SK-N-SH treated with all-trans-retinoic acid at 6 μM for 48 hours (cell line): ENCODE measurements around the gene CD28.

Experiments
- ATAC-seq: fragments of 200-7000 bp; cut with Tn5 transposase; 3 replicates; pipeline ENCODE4 v1.9.1; 2020; ENCODE audit warnings: mild to moderate bottlenecking, moderate library complexity
- ARNTL ChIP-seq: fragments of 450-650 bp; formaldehyde crosslinking; IDR thresholded peaks from 2 replicates; pipeline ENCODE4 v1.5.0; 2020; ENCODE audit warnings: low read depth, mild to moderate bottlenecking, moderate library complexity, borderline replicate concordance
- BACH2 ChIP-seq: fragments of 250-450 bp; sonication (Bioruptor Pico); IDR thresholded peaks from 2 replicates; pipeline ENCODE4 v1.9.0; 2021; ENCODE audit warnings: mild to moderate bottlenecking, borderline replicate concordance
- CSDC2 ChIP-seq: fragments of 250-450 bp; sonication (Bioruptor Pico); IDR thresholded peaks from 2 replicates; pipeline ENCODE4 v1.5.0; 2020; ENCODE audit warnings: mild to moderate bottlenecking, moderate library complexity
- ESRRG ChIP-seq: fragments of 250-450 bp; sonication (Bioruptor Pico); IDR thresholded peaks from 2 replicates; pipeline ENCODE4 v1.6.1; 2021; ENCODE audit warnings: mild to moderate bottlenecking
- GLIS3 ChIP-seq: fragments of 250-450 bp; sonication (Bioruptor Pico); IDR thresholded peaks from 2 replicates; pipeline ENCODE4 v1.5.0; 2020; ENCODE audit warnings: mild to moderate bottlenecking, moderate library complexity
- ISL1 ChIP-seq: fragments of 250-450 bp; sonication (Bioruptor Pico); IDR thresholded peaks from 2 replicates; pipeline ENCODE4 v2.1.2; 2022; ENCODE audit warnings: mild to moderate bottlenecking, moderate library complexity
- OSR1 ChIP-seq: fragments of 250-450 bp; sonication (Bioruptor Pico); IDR thresholded peaks from 2 replicates; pipeline ENCODE4 v1.8.0; 2022; ENCODE audit warnings: moderate library complexity, mild to moderate bottlenecking, inconsistent platforms
- PPARA ChIP-seq: fragments of 250-450 bp; sonication (Bioruptor Pico); IDR thresholded peaks from 2 replicates; pipeline ENCODE4 v1.5.0; 2020; ENCODE audit warnings: mild to moderate bottlenecking, borderline replicate concordance
- RARB ChIP-seq: fragments of 250-450 bp; sonication (Bioruptor Pico); IDR thresholded peaks from 2 replicates; pipeline ENCODE4 v1.8.0; 2021; ENCODE audit warnings: mild to moderate bottlenecking, moderate library complexity
- SNAI2 ChIP-seq: fragments of 250-450 bp; sonication (Bioruptor Pico); IDR thresholded peaks from 2 replicates; pipeline ENCODE4 v1.5.0; 2020; ENCODE audit warnings: mild to moderate bottlenecking, moderate library complexity
- TCF4 ChIP-seq: fragments of 250-450 bp; sonication (Bioruptor Pico); IDR thresholded peaks from 2 replicates; pipeline ENCODE4 v1.8.0; 2021; ENCODE audit warnings: mild to moderate bottlenecking, moderate library complexity, borderline replicate concordance
- TOX ChIP-seq: fragments of 250-450 bp; sonication (Bioruptor Pico); IDR thresholded peaks from 2 replicates; pipeline ENCODE4 v1.8.0; 2021; ENCODE audit warnings: mild to moderate bottlenecking, moderate library complexity, borderline replicate concordance
- ZC3H10 ChIP-seq: fragments of 250-450 bp; sonication (Bioruptor Pico); IDR thresholded peaks from 2 replicates; pipeline ENCODE4 v1.5.1; 2021; ENCODE audit warnings: mild to moderate bottlenecking, moderate library complexity
- ZFP3 ChIP-seq: fragments of 250-450 bp; sonication (Bioruptor Pico); IDR thresholded peaks from 2 replicates; pipeline ENCODE4 v1.5.0; 2020; ENCODE audit warnings: mild to moderate bottlenecking, moderate library complexity
- ZFP30 ChIP-seq: fragments of 450-650 bp; formaldehyde crosslinking; IDR thresholded peaks from 2 replicates; pipeline ENCODE4 v1.5.0; 2022; ENCODE audit warnings: mild to moderate bottlenecking, moderate library complexity
- ZNF565 ChIP-seq: fragments of 450-650 bp; formaldehyde crosslinking; conservative IDR thresholded peaks from 2 replicates; pipeline ENCODE4 v1.5.0; 2020; ENCODE audit warnings: low read depth, mild to moderate bottlenecking, moderate library complexity
- ZNF70 ChIP-seq: fragments of 450-650 bp; formaldehyde crosslinking; IDR thresholded peaks from 2 replicates; pipeline ENCODE4 v1.5.0; 2020; ENCODE audit warnings: mild to moderate bottlenecking, moderate library complexity
- TF ChIP-seq, protein P1 (sequence below): fragments of 250-450 bp; sonication (Bioruptor Pico); IDR thresholded peaks from 2 replicates; pipeline ENCODE4 v1.8.0; 2020; ENCODE audit warnings: mild to moderate bottlenecking, moderate library complexity, borderline replicate concordance
- TF ChIP-seq, protein P2 (sequence below): fragments of 250-450 bp; sonication (Bioruptor Pico); IDR thresholded peaks from 2 replicates; pipeline ENCODE4 v1.8.0; 2021; ENCODE audit warnings: low read depth, mild to moderate bottlenecking, moderate library complexity, borderline replicate concordance
- TF ChIP-seq, protein P3 (sequence below): fragments of 250-450 bp; sonication (Bioruptor Pico); IDR thresholded peaks from 2 replicates; pipeline ENCODE4 v1.5.1; 2021; ENCODE audit warnings: mild to moderate bottlenecking, moderate library complexity
- TF ChIP-seq, protein P4 (sequence below): fragments of 250-450 bp; sonication (Bioruptor Pico); IDR thresholded peaks from 2 replicates; pipeline ENCODE4 v1.5.0; 2020; ENCODE audit warnings: mild to moderate bottlenecking, moderate library complexity

Gene CD28

DNA sequence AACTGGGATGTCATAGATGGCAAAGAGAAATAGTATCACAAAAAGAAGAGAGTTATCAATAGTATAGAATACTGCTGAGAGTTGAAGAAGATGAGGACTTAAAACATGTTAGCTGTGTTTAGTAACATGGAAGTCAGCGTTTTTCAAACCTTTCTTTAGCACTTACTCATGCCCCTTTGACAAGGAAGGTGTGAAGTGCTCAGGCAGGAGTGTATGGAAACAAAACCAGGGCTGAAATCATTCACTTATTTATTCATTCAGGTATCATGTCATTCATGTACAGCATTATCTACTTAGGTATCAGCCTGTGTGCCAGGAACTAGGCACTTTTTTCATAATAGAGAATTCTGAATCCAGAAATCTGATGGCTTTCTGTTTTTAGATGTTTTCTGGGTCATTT is 27.2 kb downstream of the CD28 start:
- no peak for ATAC-seq
- no peak for TF ChIP-seq TOX
- no peak for TF ChIP-seq ZFP30 (CRISPR knock-in tag)
- TF ChIP-seq ZNF565 (CRISPR knock-in tag), result no peak
- TF ChIP-seq ZNF70 (CRISPR knock-in tag), result no peak
- no peak for TF ChIP-seq ISL1
- TF ChIP-seq, protein P1, sequence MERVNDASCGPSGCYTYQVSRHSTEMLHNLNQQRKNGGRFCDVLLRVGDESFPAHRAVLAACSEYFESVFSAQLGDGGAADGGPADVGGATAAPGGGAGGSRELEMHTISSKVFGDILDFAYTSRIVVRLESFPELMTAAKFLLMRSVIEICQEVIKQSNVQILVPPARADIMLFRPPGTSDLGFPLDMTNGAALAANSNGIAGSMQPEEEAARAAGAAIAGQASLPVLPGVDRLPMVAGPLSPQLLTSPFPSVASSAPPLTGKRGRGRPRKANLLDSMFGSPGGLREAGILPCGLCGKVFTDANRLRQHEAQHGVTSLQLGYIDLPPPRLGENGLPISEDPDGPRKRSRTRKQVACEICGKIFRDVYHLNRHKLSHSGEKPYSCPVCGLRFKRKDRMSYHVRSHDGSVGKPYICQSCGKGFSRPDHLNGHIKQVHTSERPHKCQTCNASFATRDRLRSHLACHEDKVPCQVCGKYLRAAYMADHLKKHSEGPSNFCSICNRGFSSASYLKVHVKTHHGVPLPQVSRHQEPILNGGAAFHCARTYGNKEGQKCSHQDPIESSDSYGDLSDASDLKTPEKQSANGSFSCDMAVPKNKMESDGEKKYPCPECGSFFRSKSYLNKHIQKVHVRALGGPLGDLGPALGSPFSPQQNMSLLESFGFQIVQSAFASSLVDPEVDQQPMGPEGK (CRISPR knock-in tag), result no peak
- TF ChIP-seq TCF4 (CRISPR knock-in tag), result no peak
- TF ChIP-seq, protein P2, sequence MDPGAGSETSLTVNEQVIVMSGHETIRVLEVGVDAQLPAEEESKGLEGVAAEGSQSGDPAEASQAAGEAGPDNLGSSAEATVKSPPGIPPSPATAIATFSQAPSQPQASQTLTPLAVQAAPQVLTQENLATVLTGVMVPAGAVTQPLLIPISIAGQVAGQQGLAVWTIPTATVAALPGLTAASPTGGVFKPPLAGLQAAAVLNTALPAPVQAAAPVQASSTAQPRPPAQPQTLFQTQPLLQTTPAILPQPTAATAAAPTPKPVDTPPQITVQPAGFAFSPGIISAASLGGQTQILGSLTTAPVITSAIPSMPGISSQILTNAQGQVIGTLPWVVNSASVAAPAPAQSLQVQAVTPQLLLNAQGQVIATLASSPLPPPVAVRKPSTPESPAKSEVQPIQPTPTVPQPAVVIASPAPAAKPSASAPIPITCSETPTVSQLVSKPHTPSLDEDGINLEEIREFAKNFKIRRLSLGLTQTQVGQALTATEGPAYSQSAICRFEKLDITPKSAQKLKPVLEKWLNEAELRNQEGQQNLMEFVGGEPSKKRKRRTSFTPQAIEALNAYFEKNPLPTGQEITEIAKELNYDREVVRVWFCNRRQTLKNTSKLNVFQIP (CRISPR knock-in tag), result no peak
- no peak for TF ChIP-seq PPARA (CRISPR knock-in tag)
- TF ChIP-seq ARNTL, result no peak
- TF ChIP-seq OSR1 (CRISPR knock-in tag), result no peak
- TF ChIP-seq BACH2 (CRISPR knock-in tag), result no peak
- TF ChIP-seq, protein P3, sequence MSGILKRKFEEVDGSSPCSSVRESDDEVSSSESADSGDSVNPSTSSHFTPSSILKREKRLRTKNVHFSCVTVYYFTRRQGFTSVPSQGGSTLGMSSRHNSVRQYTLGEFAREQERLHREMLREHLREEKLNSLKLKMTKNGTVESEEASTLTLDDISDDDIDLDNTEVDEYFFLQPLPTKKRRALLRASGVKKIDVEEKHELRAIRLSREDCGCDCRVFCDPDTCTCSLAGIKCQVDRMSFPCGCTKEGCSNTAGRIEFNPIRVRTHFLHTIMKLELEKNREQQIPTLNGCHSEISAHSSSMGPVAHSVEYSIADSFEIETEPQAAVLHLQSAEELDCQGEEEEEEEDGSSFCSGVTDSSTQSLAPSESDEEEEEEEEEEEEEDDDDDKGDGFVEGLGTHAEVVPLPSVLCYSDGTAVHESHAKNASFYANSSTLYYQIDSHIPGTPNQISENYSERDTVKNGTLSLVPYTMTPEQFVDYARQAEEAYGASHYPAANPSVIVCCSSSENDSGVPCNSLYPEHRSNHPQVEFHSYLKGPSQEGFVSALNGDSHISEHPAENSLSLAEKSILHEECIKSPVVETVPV (CRISPR knock-in tag), result no peak
- TF ChIP-seq CSDC2 (CRISPR knock-in tag), result no peak
- TF ChIP-seq ZFP3 (CRISPR knock-in tag), result no peak
- TF ChIP-seq RARB (CRISPR knock-in tag), result no peak
- TF ChIP-seq ESRRG (CRISPR knock-in tag), result no peak

DNA sequence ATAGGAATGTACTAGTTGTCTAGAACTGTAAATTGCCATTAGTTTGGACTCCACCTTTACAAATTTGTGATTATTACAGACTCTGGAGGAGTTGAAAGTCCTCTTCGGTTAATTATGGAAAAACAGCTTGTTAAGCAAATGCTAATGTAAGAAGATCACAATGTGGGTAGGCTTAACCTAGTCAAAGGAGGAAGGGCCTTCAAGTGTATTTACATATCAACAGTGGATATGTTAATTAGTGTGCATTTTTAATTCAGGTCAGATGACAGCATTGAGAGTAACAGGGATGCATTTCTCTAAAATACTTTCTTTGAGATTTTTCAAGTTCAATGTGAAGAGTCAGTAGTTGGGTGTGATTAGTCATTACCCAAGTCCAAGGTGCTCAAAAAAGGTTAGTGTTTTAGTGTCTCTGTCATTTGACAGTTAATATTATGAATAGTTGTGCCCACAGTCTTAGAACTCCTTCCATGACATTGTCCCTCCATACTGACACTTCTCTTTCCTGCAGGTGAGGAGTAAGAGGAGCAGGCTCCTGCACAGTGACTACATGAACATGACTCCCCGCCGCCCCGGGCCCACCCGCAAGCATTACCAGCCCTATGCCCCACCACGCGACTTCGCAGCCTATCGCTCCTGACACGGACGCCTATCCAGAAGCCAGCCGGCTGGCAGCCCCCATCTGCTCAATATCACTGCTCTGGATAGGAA is 28.0 kb downstream of the CD28 start:
- TF ChIP-seq RARB (CRISPR knock-in tag) (no peak), SNAI2 (no peak), ESRRG (CRISPR knock-in tag) (no peak), TCF4 (CRISPR knock-in tag) (no peak), BACH2 (CRISPR knock-in tag) (no peak), ZFP30 (CRISPR knock-in tag) (no peak), ISL1 (no peak), GLIS3 (CRISPR knock-in tag) (no peak), ZC3H10 (no peak), ZFP3 (CRISPR knock-in tag) (no peak), ZNF565 (CRISPR knock-in tag) (no peak), CSDC2 (CRISPR knock-in tag) (no peak)
- TF ChIP-seq, protein P2 (CRISPR knock-in tag), result no peak
- TF ChIP-seq, protein P1 (CRISPR knock-in tag), result no peak
- TF ChIP-seq, protein P4, sequence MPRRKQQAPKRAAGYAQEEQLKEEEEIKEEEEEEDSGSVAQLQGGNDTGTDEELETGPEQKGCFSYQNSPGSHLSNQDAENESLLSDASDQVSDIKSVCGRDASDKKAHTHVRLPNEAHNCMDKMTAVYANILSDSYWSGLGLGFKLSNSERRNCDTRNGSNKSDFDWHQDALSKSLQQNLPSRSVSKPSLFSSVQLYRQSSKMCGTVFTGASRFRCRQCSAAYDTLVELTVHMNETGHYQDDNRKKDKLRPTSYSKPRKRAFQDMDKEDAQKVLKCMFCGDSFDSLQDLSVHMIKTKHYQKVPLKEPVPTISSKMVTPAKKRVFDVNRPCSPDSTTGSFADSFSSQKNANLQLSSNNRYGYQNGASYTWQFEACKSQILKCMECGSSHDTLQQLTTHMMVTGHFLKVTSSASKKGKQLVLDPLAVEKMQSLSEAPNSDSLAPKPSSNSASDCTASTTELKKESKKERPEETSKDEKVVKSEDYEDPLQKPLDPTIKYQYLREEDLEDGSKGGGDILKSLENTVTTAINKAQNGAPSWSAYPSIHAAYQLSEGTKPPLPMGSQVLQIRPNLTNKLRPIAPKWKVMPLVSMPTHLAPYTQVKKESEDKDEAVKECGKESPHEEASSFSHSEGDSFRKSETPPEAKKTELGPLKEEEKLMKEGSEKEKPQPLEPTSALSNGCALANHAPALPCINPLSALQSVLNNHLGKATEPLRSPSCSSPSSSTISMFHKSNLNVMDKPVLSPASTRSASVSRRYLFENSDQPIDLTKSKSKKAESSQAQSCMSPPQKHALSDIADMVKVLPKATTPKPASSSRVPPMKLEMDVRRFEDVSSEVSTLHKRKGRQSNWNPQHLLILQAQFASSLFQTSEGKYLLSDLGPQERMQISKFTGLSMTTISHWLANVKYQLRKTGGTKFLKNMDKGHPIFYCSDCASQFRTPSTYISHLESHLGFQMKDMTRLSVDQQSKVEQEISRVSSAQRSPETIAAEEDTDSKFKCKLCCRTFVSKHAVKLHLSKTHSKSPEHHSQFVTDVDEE (CRISPR knock-in tag), result no peak
- ATAC-seq, result no peak
